ENCODE data around the gene WDR54.

WDR54 gene

DNA sequence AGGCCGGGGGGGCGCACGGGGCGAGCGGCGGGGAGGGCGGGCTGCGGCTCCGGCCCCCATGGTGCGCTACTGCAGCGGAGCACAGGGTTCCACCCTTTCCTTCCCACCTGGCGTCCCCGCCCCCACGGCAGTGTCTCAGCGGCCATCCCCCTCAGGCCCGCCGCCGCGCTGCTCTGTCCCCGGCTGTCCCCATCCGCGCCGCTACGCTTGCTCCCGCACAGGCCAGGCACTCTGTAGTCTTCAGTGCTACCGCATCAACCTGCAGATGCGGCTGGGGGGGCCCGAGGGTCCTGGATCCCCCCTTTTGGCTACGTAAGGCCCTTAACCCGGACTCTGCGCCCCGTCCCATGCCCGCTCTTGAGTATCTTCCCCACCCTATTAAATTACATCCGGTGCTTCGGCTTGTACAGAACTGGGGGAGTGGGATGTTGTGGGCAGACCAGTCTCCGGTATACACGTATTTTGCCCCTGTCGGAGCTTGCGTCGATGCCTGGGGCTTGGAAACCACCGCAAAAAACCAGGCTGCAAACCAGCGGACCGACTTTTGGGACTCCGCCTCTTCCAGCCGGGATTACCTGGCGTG is 36.1 kb downstream of the WDR54 start (continued):
- TF ChIP-seq SALL2 (tag by site-specific recombination; IDR thresholded peaks at IDR 0.05; ENCODE audit: borderline replicate concordance) (no peak), ZNF248 (tag by site-specific recombination; IDR thresholded peaks at IDR 0.05) (no peak), ZNF433 (tag by site-specific recombination; IDR thresholded peaks at IDR 0.05; ENCODE audit: low read depth) (no peak), ZNF747 (tag by site-specific recombination; IDR thresholded peaks at IDR 0.05) (no peak), ZNF510 (tag by site-specific recombination; IDR thresholded peaks at IDR 0.05; ENCODE audit: insufficient replicate concordance) (no peak), ZNF664 (tag by site-specific recombination; IDR thresholded peaks at IDR 0.05) (no peak), ZBTB7A (tag by site-specific recombination; IDR thresholded peaks at IDR 0.05; ENCODE audit: low read depth) (0 out of 2 replicates have a peak, but pooled peaks have one; percentile 65), ZNF324 (tag by site-specific recombination; IDR thresholded peaks at IDR 0.05) (no peak), ZNF585B (tag by site-specific recombination; IDR thresholded peaks at IDR 0.05) (no peak), ZNF707 (tag by site-specific recombination; IDR thresholded peaks at IDR 0.05) (no peak), REPIN1 (tag by site-specific recombination; IDR thresholded peaks at IDR 0.05; ENCODE audit: low read depth) (no peak), ZEB2 (tag by site-specific recombination; IDR thresholded peaks at IDR 0.05) (peak; percentile 84), ZNF423 (tag by site-specific recombination; IDR thresholded peaks at IDR 0.05) (0 out of 2 replicates have a peak, but pooled peaks have one; percentile 49), ZNF266 (tag by site-specific recombination; IDR thresholded peaks at IDR 0.05; ENCODE audit: low read depth) (no peak), ZNF366 (tag by site-specific recombination; conservative IDR thresholded peaks at IDR 0.05) (no peak), ZNF791 (tag by site-specific recombination; IDR thresholded peaks at IDR 0.05) (no peak), FEZF1 (tag by site-specific recombination; IDR thresholded peaks at IDR 0.05) (peak; percentile 80), ZNF155 (tag by site-specific recombination; IDR thresholded peaks at IDR 0.05) (no peak), ZNF302 (tag by site-specific recombination; IDR thresholded peaks at IDR 0.05; ENCODE audit: low read depth) (no peak), ZNF132 (tag by site-specific recombination; IDR thresholded peaks at IDR 0.05; ENCODE audit: borderline replicate concordance) (no peak), ZNF529 (tag by site-specific recombination; IDR thresholded peaks at IDR 0.05; ENCODE audit: insufficient replicate concordance) (no peak), ZNF184 (tag by site-specific recombination; IDR thresholded peaks at IDR 0.05) (no peak), ZFP3 (tag by site-specific recombination; IDR thresholded peaks at IDR 0.05; ENCODE audit: low read depth) (no peak), MYNN (tag by site-specific recombination; IDR thresholded peaks at IDR 0.05; ENCODE audit: borderline replicate concordance) (no peak), SETDB1 (IDR thresholded peaks at IDR 0.05; ENCODE audit: insufficient read length, low read length) (no peak), BCL11A (tag by site-specific recombination; IDR thresholded peaks at IDR 0.05; ENCODE audit: low read depth) (no peak), ZNF843 (tag by site-specific recombination; IDR thresholded peaks at IDR 0.05) (no peak), ZBTB48 (tag by site-specific recombination; IDR thresholded peaks at IDR 0.05) (peak; percentile 28; the same call in 1 of the 2 replicates), ZNF624 (tag by site-specific recombination; IDR thresholded peaks at IDR 0.05) (no peak), ZIC2 (tag by site-specific recombination; IDR thresholded peaks at IDR 0.05) (peak; percentile 52; the same call in 1 of the 2 replicates), EGR2 (tag by site-specific recombination; IDR thresholded peaks at IDR 0.05; ENCODE audit: low read depth) (peak; percentile 30), ZBTB17 (tag by site-specific recombination; IDR thresholded peaks at IDR 0.05) (peak; percentile 81; the same call in 1 of the 2 replicates), ZNF544 (tag by site-specific recombination; IDR thresholded peaks at IDR 0.05) (no peak), KLF1 (tag by site-specific recombination; IDR thresholded peaks at IDR 0.05) (peak; percentile 38; the same call in 1 of the 2 replicates), OVOL3 (tag by site-specific recombination; IDR thresholded peaks at IDR 0.05) (0 out of 2 replicates have a peak, but pooled peaks have one; percentile 39)
- TF ChIP-seq, protein P1, sequence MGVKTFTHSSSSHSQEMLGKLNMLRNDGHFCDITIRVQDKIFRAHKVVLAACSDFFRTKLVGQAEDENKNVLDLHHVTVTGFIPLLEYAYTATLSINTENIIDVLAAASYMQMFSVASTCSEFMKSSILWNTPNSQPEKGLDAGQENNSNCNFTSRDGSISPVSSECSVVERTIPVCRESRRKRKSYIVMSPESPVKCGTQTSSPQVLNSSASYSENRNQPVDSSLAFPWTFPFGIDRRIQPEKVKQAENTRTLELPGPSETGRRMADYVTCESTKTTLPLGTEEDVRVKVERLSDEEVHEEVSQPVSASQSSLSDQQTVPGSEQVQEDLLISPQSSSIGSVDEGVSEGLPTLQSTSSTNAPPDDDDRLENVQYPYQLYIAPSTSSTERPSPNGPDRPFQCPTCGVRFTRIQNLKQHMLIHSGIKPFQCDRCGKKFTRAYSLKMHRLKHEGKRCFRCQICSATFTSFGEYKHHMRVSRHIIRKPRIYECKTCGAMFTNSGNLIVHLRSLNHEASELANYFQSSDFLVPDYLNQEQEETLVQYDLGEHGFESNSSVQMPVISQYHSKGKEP (tag by site-specific recombination; IDR thresholded peaks at IDR 0.05): no peak
- TF ChIP-seq, protein P2, sequence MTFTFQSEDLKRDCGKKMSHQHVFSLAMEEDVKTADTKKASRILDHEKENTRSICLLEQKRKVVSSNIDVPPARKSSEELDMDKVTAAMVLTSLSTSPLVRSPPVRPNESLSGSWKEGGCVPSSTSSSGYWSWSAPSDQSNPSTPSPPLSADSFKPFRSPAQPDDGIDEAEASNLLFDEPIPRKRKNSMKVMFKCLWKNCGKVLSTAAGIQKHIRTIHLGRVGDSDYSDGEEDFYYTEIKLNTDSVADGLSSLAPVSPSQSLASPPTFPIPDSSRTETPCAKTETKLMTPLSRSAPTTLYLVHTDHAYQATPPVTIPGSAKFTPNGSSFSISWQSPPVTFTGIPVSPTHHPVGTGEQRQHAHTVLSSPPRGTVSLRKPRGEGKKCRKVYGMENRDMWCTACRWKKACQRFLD (tag by site-specific recombination; IDR thresholded peaks at IDR 0.05): no peak
- TF ChIP-seq, protein P3, sequence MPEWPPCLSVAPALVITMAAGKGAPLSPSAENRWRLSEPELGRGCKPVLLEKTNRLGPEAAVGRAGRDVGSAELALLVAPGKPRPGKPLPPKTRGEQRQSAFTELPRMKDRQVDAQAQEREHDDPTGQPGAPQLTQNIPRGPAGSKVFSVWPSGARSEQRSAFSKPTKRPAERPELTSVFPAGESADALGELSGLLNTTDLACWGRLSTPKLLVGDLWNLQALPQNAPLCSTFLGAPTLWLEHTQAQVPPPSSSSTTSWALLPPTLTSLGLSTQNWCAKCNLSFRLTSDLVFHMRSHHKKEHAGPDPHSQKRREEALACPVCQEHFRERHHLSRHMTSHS (tag by site-specific recombination; IDR thresholded peaks at IDR 0.05): no peak
- TF ChIP-seq, protein P4, sequence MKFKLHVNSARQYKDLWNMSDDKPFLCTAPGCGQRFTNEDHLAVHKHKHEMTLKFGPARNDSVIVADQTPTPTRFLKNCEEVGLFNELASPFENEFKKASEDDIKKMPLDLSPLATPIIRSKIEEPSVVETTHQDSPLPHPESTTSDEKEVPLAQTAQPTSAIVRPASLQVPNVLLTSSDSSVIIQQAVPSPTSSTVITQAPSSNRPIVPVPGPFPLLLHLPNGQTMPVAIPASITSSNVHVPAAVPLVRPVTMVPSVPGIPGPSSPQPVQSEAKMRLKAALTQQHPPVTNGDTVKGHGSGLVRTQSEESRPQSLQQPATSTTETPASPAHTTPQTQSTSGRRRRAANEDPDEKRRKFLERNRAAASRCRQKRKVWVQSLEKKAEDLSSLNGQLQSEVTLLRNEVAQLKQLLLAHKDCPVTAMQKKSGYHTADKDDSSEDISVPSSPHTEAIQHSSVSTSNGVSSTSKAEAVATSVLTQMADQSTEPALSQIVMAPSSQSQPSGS (tag by site-specific recombination; IDR thresholded peaks at IDR 0.05; ENCODE audit: low read depth): no peak
